ENCODE data around the gene ATG2A. TPM values are rescaled to one million over a fixed set of nuclear protein-coding genes. Genes with fewer than 3 reads are reported as not detected.

Gene ATG2A
- total RNA-seq, 1 donor from 2014 or later: 28.7 TPM

- no peak for TF ChIP-seq CTCF (IDR thresholded peaks at IDR 0.05)
- H3K36me3 Mint-ChIP-seq (ENCODE audit: unreplicated experiment): peaks cover 18% of the 10 kb centered on the region
- H3K27ac Mint-ChIP-seq (ENCODE audit: unreplicated experiment): no peak overlapping the region
- no peak overlapping the region for H3K4me3 Mint-ChIP-seq (ENCODE audit: unreplicated experiment)
- DNase-seq (ENCODE audit: extremely low spot score, unreplicated experiment): no peak
- no peaks in the 10 kb centered on the region for H3K27me3 Mint-ChIP-seq (ENCODE audit: unreplicated experiment)
- H3K4me1 Mint-ChIP-seq (ENCODE audit: unreplicated experiment): peaks cover 7% of the 10 kb centered on the region
- no peaks in the 10 kb centered on the region for H3K9me3 Mint-ChIP-seq (ENCODE audit: unreplicated experiment)
Observed at GRCh38 chr11:64933935-64934681, 17.1 kb upstream of the ATG2A start.

- no peaks in the 10 kb centered on the region for H3K9me3 Mint-ChIP-seq (ENCODE audit: unreplicated experiment)
- no peak for TF ChIP-seq CTCF (IDR thresholded peaks at IDR 0.05)
- H3K27me3 Mint-ChIP-seq (ENCODE audit: unreplicated experiment): no peaks in the 10 kb centered on the region
- no peak overlapping the region for H3K27ac Mint-ChIP-seq (ENCODE audit: unreplicated experiment)
- H3K4me3 Mint-ChIP-seq (ENCODE audit: unreplicated experiment): no peak overlapping the region
- H3K4me1 Mint-ChIP-seq (ENCODE audit: unreplicated experiment): peaks cover 7% of the 10 kb centered on the region
- H3K36me3 Mint-ChIP-seq (ENCODE audit: unreplicated experiment): peaks cover 18% of the 10 kb centered on the region
- DNase-seq (ENCODE audit: extremely low spot score, unreplicated experiment): no peak
Observed at GRCh38 chr11:64933213-64933934, 16.4 kb upstream of the ATG2A start.

- no peaks in the 10 kb centered on the region for H3K9me3 Mint-ChIP-seq (ENCODE audit: unreplicated experiment)
- DNase-seq (ENCODE audit: extremely low spot score, unreplicated experiment): no peak
- peaks cover 21% of the 10 kb centered on the region for H3K36me3 Mint-ChIP-seq (ENCODE audit: unreplicated experiment)
- H3K27ac Mint-ChIP-seq (ENCODE audit: unreplicated experiment): no peak overlapping the region
- peaks cover 7% of the 10 kb centered on the region for H3K4me1 Mint-ChIP-seq (ENCODE audit: unreplicated experiment)
- H3K4me3 Mint-ChIP-seq (ENCODE audit: unreplicated experiment): no peak overlapping the region
- no peak for TF ChIP-seq CTCF (IDR thresholded peaks at IDR 0.05)
- H3K27me3 Mint-ChIP-seq (ENCODE audit: unreplicated experiment): no peaks in the 10 kb centered on the region
Observed at GRCh38 chr11:64932324-64932723, 15.3 kb upstream of the ATG2A start.

GRCh38 chr11:64931290-64931689, 14.3 kb upstream of the ATG2A start:
- H3K27me3 Mint-ChIP-seq (ENCODE audit: unreplicated experiment): no peaks in the 10 kb centered on the region
- no peak for DNase-seq (ENCODE audit: extremely low spot score, unreplicated experiment)
- no peak overlapping the region for H3K4me3 Mint-ChIP-seq (ENCODE audit: unreplicated experiment)
- H3K9me3 Mint-ChIP-seq (ENCODE audit: unreplicated experiment): no peaks in the 10 kb centered on the region
- TF ChIP-seq CTCF (IDR thresholded peaks at IDR 0.05): no peak
- no peak overlapping the region for H3K27ac Mint-ChIP-seq (ENCODE audit: unreplicated experiment)
- H3K4me1 Mint-ChIP-seq (ENCODE audit: unreplicated experiment): peaks cover 11% of the 10 kb centered on the region
- peaks cover 26% of the 10 kb centered on the region for H3K36me3 Mint-ChIP-seq (ENCODE audit: unreplicated experiment)

- no peak overlapping the region for H3K27ac Mint-ChIP-seq (ENCODE audit: unreplicated experiment)
- H3K36me3 Mint-ChIP-seq (ENCODE audit: unreplicated experiment): peaks cover 26% of the 10 kb centered on the region
- H3K4me3 Mint-ChIP-seq (ENCODE audit: unreplicated experiment): no peak overlapping the region
- peaks cover 14% of the 10 kb centered on the region for H3K4me1 Mint-ChIP-seq (ENCODE audit: unreplicated experiment)
- no peaks in the 10 kb centered on the region for H3K9me3 Mint-ChIP-seq (ENCODE audit: unreplicated experiment)
- DNase-seq (ENCODE audit: extremely low spot score, unreplicated experiment): no peak
- no peaks in the 10 kb centered on the region for H3K27me3 Mint-ChIP-seq (ENCODE audit: unreplicated experiment)
- TF ChIP-seq CTCF (IDR thresholded peaks at IDR 0.05): no peak
Observed at GRCh38 chr11:64930340-64930739, 13.3 kb upstream of the ATG2A start.
